Suprapubic skin (tissue), 4 donors: ENCODE results near the gene PSMC2. TPM values are rescaled to one million over a fixed set of nuclear protein-coding genes. Genes with fewer than 3 reads are reported as not detected.

Experiments
- DNase-seq, 2 donors: peaks; one replicate each; pipeline ENCODE4 v3.0.0-alpha.2; 2019; ENCODE audit warnings: low spot score in 2 of 2
- H3K27ac ChIP-seq: fragments of 200-600 bp; sonication (generic); one replicate; pipeline ENCODE4 v1.5.1; 2019
- H3K27me3 ChIP-seq: fragments of 200-600 bp; sonication (generic); one replicate; pipeline ENCODE4 v1.5.1; 2019
- H3K36me3 ChIP-seq: fragments of 200-600 bp; sonication (generic); one replicate; pipeline ENCODE4 v1.5.1; 2019
- H3K4me1 ChIP-seq: fragments of 200-600 bp; sonication (generic); one replicate; pipeline ENCODE4 v1.5.1; 2019
- H3K4me3 ChIP-seq: fragments of 200-600 bp; sonication (generic); one replicate; pipeline ENCODE4 v1.5.1; 2019; ENCODE audit warnings: mild to moderate bottlenecking
- H3K9me3 ChIP-seq: fragments of 200-600 bp; sonication (generic); one replicate; pipeline ENCODE4 v1.5.1; 2019
- CTCF ChIP-seq, 2 donors: fragments of 200-600 bp in 1 of 2; fragments of 450-650 bp in 1 of 2; sonication (generic) in 1 of 2; IDR thresholded peaks; one replicate each; pipeline ENCODE4 v1.5.1; 2016 to 2019; ENCODE audit warnings: antibody characterized with exemption in 2 of 2, mild to moderate bottlenecking in 1 of 2, moderate library complexity in 1 of 2
- EP300 ChIP-seq: sonication (generic); formaldehyde crosslinking; IDR thresholded peaks from one replicate; pipeline ENCODE4 v1.6.1; 2017; ENCODE audit warnings: antibody characterized with exemption
- POLR2A ChIP-seq, 2 donors: fragments of 450-650 bp; IDR thresholded peaks; one replicate each; pipeline ENCODE4 v1.6.1; 2017; ENCODE audit warnings: antibody characterized with exemption in 2 of 2, mild to moderate bottlenecking in 2 of 2, moderate library complexity in 2 of 2
- POLR2AphosphoS5 ChIP-seq, 3 donors: sonication (generic); formaldehyde crosslinking; IDR thresholded peaks; one replicate each; pipeline ENCODE4 v1.6.1; 2017; ENCODE audit warnings: antibody characterized with exemption in 3 of 3
- WGBS: methylation state at CpG from one replicate; pipeline ENCODE4 v1.1.5; 2018; 5-methylcytosine and 5-hydroxymethylcytosine counted together
- total RNA-seq, 4 donors: library from RNA; depleted of rRNA; stranded (reverse); fragments of >200 nt; gene quantifications; one replicate each; pipeline ENCODE4 v1.1.0, GENCODE V29; 2016

The PSMC2 gene
- total RNA-seq, 4 donors from 2014 or later = 61.5 to 115 (median 94.0) TPM

- no peak overlapping the region for H3K27ac ChIP-seq
- peaks cover 22% of the 10 kb centered on the region for H3K4me1 ChIP-seq
- no peaks in the 10 kb centered on the region for H3K9me3 ChIP-seq
- peaks cover 48% of the 10 kb centered on the region for H3K36me3 ChIP-seq
- no peaks in the 10 kb centered on the region for H3K27me3 ChIP-seq
- H3K4me3 ChIP-seq = no peak overlapping the region
- no peak for DNase-seq
- 78% methylated on average over 2 of the region's 2 CpGs for WGBS
- TF ChIP-seq CTCF (IDR thresholded peaks at IDR 0.05) (no peak), EP300 (no peak), POLR2AphosphoS5 (IDR thresholded peaks at IDR 0.05) (no peak), POLR2A (IDR thresholded peaks at IDR 0.05) (no peak)
Measured at GRCh38 chr7:103341466-103341865, 6.0 kb upstream of the PSMC2 start.

GRCh38 chr7:103343332-103343731 lies 4.1 kb upstream of the PSMC2 start:
- H3K4me1 ChIP-seq = peaks cover 30% of the 10 kb centered on the region
- H3K4me3 ChIP-seq = peak overlapping the region; percentile 89
- DNase-seq = no peak
- H3K9me3 ChIP-seq = no peaks in the 10 kb centered on the region
- H3K36me3 ChIP-seq = peaks cover 30% of the 10 kb centered on the region
- peak overlapping the region; percentile 87 for H3K27ac ChIP-seq
- H3K27me3 ChIP-seq = no peaks in the 10 kb centered on the region
- TF ChIP-seq CTCF (IDR thresholded peaks at IDR 0.05) (no peak), EP300 (no peak), POLR2A (IDR thresholded peaks at IDR 0.05) (no peak)

DNA sequence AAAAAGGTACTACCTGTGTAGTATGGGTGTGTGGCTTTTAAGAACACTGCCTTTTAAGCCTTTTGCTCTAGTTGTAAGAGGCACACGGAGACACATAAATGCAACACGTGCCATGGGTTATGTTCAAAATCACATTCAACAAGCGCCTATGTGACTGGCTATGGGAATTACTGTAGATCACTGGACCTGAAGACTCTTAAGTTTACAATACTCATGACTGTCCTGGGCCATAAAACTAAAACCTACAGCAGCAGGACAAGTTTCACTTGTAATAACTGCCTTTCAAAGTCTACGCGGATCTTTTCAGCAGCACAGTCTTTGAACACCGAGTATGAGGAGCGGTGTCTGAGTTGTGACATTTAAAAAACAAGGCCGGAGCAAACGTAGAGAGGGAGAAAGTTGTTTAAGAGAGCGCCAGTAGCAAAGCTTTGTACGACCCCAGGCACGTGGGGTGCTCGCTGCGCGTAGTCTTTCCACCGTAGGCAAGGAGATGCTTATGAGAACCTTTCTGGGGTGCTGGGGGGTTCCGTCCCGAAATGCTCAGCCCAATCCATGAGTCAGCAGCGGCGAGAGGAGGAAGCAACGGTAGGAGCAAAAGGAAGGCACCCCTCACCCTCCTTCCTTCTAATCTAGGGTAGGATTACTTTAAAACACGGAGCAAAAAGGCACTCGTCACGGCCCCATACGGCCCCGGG lies 3.5 kb upstream of the PSMC2 start:
- Histone ChIP-seq H3K27me3 (no peaks in the 10 kb centered on the region), H3K4me1 (peaks cover 35% of the 10 kb centered on the region), H3K27ac (peak overlapping the region; percentile 87), H3K36me3 (peaks cover 26% of the 10 kb centered on the region), H3K4me3 (peak overlapping the region; percentile 89), H3K9me3 (no peaks in the 10 kb centered on the region)
- WGBS = under 1% methylated on average over 16 of the region's 26 CpGs
- no peak for TF ChIP-seq EP300
- TF ChIP-seq CTCF (IDR thresholded peaks at IDR 0.05) = no peak
- TF ChIP-seq POLR2AphosphoS5 (IDR thresholded peaks at IDR 0.05) = no peak
- TF ChIP-seq POLR2A (IDR thresholded peaks at IDR 0.05) = no peak
- peak in 1 of 2 donors; percentile 65 for DNase-seq

DNA sequence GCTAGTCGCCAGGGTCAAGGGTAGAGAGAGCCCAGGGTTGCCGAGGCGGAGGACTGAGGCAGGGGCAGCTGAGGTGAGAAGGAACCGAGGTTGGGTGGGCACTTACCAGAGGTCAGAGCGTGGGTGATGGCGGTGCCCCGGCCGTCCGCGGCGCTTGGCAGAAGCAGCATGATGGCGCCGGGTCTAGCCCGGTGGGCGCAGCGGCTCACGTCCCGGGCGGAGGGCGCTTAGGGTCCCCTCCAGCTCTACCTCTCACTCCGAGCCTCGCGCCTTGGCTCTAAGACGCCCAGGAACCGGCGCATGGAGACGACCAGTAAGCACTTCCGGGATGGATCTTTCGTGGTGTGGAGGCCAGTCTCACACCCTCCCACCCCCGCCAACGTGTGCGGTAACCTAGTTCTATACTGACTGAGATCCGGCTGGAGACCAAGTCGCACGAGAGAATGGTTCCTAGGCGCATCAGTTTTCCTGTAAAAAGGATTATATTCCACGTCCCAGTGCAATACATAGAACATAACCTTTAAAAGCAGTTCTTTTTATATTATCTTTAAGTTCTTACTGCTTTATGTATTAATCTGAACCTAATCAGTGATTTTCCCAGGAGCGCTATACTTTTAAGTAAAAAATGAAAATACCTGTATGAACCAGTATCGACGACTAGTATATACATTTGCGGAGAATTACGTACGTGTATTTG lies 2.8 kb upstream of the PSMC2 start, which contains the start of gene DNAJC2:
Gene DNAJC2, minus strand, starts transcription at position 315 of the 697 bp plus-strand sequence. Its CDS starts 145 bp downstream, at position 170.
- Histone ChIP-seq H3K4me1 (peaks cover 42% of the 10 kb centered on the region), H3K9me3 (no peaks in the 10 kb centered on the region), H3K27me3 (no peaks in the 10 kb centered on the region), H3K4me3 (peak within 1 kb of the TSS; percentile 89), H3K27ac (peak within 1 kb of the TSS; percentile 87), H3K36me3 (peaks cover 20% of the 10 kb centered on the region)
- TF ChIP-seq POLR2A (IDR thresholded peaks at IDR 0.05) (peak in 1 of 2 donors; percentile 72), POLR2AphosphoS5 (IDR thresholded peaks at IDR 0.05) (peak in 2 of 3 donors; percentile 63 to 94), CTCF (IDR thresholded peaks at IDR 0.05) (no peak)
- WGBS = 14% methylated on average over 23 of the region's 43 CpGs
- peak; percentile 90 to 91 for DNase-seq

DNA sequence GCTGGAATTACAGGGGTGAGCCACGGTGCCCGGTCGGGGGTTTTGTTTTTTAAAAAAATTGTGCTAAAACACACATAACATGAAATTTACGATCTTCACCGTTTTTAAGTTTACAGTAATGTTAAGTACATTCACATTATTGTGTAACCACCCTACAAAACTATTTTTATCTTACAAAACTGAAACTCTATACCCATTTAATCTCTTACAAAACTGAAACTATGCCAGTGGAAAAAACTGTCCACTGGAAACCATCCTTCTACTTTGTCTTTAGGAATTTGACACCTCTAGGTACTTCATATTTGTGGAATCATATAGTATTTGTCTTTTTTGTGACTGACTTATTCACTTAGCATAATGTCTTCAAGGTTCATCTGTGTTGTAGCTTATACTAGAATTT lies 1.0 kb upstream of the PSMC2 start:
- WGBS = 88% methylated on average over 5 of the region's 5 CpGs
- H3K36me3 ChIP-seq = peaks cover 3% of the 10 kb centered on the region
- TF ChIP-seq CTCF (IDR thresholded peaks at IDR 0.05) (no peak), POLR2A (IDR thresholded peaks at IDR 0.05) (no peak), POLR2AphosphoS5 (IDR thresholded peaks at IDR 0.05) (no peak), EP300 (no peak)
- DNase-seq = no peak
- no peaks in the 10 kb centered on the region for H3K27me3 ChIP-seq
- peaks cover 60% of the 10 kb centered on the region for H3K4me1 ChIP-seq
- no peak overlapping the region for H3K4me3 ChIP-seq
- no peak overlapping the region for H3K27ac ChIP-seq
- no peaks in the 10 kb centered on the region for H3K9me3 ChIP-seq
